ENCODE results near the gene NTRK3.

Gene NTRK3

GRCh38 chr15:88191812-88192165, 64.8 kb downstream of the NTRK3 start:
- no peak for TF ChIP-seq CTCF (IDR thresholded peaks at IDR 0.05; ENCODE audit: borderline replicate concordance, insufficient read depth, low read depth, low read length)
- no peak overlapping the region for H3K4me3 ChIP-seq (ENCODE audit: low read depth, low read length)

DNA sequence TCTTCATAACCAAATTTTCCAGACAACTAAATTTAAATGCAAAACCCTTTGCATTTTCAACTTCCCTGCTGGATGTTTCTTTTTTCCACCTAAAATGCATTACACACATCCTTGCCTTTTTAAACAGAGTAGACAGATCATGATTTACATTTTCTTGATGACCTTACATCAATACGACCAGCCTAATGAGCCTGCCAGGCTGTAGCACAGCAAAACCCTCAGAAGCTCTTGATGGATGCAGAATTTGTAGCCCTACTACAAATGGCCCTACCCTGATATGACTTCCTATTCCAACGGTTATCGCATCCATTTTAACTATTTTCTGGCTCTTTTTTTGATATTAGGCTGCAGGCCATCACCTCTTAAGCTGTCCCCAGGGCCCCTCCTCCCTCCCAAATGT, 66.3 kb downstream of the NTRK3 start:
- no peak for TF ChIP-seq CTCF (IDR thresholded peaks at IDR 0.05; ENCODE audit: borderline replicate concordance, insufficient read depth, low read depth, low read length)
- no peak overlapping the region for H3K4me3 ChIP-seq (ENCODE audit: low read depth, low read length)

DNA sequence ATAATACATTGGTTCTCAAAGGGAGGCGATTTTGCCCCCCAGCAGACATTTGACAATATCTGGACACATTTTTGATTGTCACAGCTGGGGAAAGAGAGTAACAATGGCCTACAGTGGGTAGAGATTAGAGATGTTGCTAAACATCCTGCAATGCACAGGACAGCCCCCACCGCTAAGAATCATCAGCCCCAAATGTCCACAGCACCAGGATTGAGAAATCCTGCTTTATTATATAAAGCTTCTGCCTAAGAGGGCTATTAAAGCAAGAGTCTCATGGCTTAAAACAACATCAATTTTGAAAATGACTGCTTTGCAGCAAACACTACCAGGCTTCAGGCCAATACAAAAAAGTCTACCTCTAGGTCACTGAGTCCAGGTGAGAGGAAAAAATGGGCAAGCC, 68.2 kb downstream of the NTRK3 start:
- TF ChIP-seq CTCF (IDR thresholded peaks at IDR 0.05; ENCODE audit: borderline replicate concordance, insufficient read depth, low read depth, low read length) = no peak
- no peak overlapping the region for H3K4me3 ChIP-seq (ENCODE audit: low read depth, low read length)

GRCh38 chr15:88187195-88187594, 69.3 kb downstream of the NTRK3 start:
- H3K4me3 ChIP-seq (ENCODE audit: low read depth, low read length) = no peak overlapping the region
- TF ChIP-seq CTCF (IDR thresholded peaks at IDR 0.05; ENCODE audit: borderline replicate concordance, insufficient read depth, low read depth, low read length) = no peak

DNA sequence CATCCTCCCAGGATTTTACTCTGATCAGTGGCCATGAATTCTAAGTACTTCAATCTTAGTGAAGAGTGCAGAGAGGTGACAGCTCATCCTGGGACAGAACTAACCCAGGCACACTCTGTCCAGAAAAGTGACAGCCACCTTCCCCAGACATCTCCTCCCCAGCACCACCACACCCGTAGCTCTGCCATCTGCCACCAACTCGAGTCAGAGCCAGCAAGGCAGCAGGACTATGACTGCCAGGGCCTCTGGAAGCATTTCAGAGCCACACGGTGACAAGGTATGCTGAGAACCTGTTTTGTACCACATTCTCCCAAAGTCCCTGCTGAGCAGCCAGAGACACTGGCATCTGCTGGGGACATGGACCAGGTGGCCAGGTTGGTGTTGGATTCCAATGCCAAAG, 71.0 kb downstream of the NTRK3 start:
- no peak for TF ChIP-seq CTCF (IDR thresholded peaks at IDR 0.05; ENCODE audit: borderline replicate concordance, insufficient read depth, low read depth, low read length)
- no peak overlapping the region for H3K4me3 ChIP-seq (ENCODE audit: low read depth, low read length)

DNA sequence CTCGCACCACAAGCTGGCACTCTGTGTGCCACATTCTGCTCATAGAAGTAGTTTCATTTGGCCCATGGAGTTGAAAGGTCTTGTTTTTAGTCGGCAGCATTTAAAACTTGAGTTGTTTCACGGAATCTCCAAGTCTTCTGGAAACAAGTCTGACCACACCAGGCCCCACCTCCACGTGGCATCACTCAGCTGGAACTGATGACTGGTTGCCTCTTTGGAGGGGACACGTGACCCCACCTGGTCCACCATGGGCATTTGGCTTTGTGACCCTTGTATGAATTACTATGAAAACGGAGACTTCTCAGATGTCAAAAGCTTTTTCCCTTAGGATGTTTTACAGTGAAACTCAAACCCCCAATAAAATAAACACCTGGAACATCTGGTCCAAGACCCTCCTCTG, 74.9 kb downstream of the NTRK3 start:
- no peak for TF ChIP-seq CTCF (IDR thresholded peaks at IDR 0.05; ENCODE audit: borderline replicate concordance, insufficient read depth, low read depth, low read length)
- H3K4me3 ChIP-seq (ENCODE audit: low read depth, low read length) = no peak overlapping the region

DNA sequence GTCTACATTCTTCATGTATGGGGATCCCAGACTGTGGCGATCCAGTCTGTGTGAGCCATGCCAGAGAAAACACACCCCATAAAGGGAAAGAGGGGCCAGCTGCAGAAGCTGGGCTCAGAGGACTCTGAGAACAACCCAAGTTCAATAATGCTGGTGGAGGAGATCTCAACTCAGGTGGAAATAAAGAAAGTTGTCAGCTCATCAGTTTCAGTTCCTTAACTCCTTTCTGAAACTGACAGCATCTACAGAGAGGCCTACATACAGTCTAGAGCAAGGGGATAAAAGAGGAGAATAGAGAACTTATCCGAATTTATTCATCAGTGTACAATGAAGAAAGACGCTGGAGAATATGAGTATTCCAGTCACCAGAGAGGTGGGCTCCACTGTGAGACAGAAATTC, 77.0 kb downstream of the NTRK3 start:
- no peak for TF ChIP-seq CTCF (IDR thresholded peaks at IDR 0.05; ENCODE audit: borderline replicate concordance, insufficient read depth, low read depth, low read length)
- H3K4me3 ChIP-seq (ENCODE audit: low read depth, low read length) = no peak overlapping the region
